Neural progenitor cell (in vitro differentiated cells): ENCODE data around the gene ADARB2. TPM values are rescaled to one million over a fixed set of nuclear protein-coding genes. Genes with fewer than 3 reads are reported as not detected.

ENCODE experiments used
- DNase-seq: peaks from one replicate; pipeline ENCODE4 v3.0.0-alpha.2; 2016; ENCODE audit warnings: low spot score
- H2AFZ ChIP-seq: fragments of 200-600 bp; sonication (generic); replicated peaks from 2 replicates; pipeline ENCODE4 v1.6.1; 2016; ENCODE audit warnings: antibody characterized with exemption
- H3F3A ChIP-seq: fragments of 200-600 bp; sonication (generic); 2 replicates; pipeline ENCODE4 v1.6.1; 2016; ENCODE audit warnings: antibody characterized with exemption, low read depth
- H3K27ac ChIP-seq: fragments of 200-600 bp; sonication (generic); 2 replicates; pipeline ENCODE4 v1.5.1; 2016; ENCODE audit warnings: mild to moderate bottlenecking
- H3K27me3 ChIP-seq: fragments of 200-600 bp; sonication (generic); 2 replicates; pipeline ENCODE4 v1.6.1; 2016; ENCODE audit warnings: mild to moderate bottlenecking, moderate library complexity
- H3K36me3 ChIP-seq: fragments of 200-600 bp; sonication (generic); 2 replicates; pipeline ENCODE4 v1.5.1; 2016
- H3K4me1 ChIP-seq: fragments of 200-600 bp; sonication (generic); 2 replicates; pipeline ENCODE4 v1.6.1; 2016; ENCODE audit warnings: mixed run types
- H3K4me2 ChIP-seq: fragments of 200-600 bp; sonication (generic); 2 replicates; pipeline ENCODE4 v1.6.1; 2016
- H3K4me3 ChIP-seq: fragments of 200-600 bp; sonication (generic); 2 replicates; pipeline ENCODE4 v1.5.1; 2016
- H3K79me2 ChIP-seq: fragments of 200-600 bp; sonication (generic); 2 replicates; pipeline ENCODE4 v1.6.1; 2016; ENCODE audit warnings: low read depth
- H3K9ac ChIP-seq: fragments of 200-600 bp; sonication (generic); 2 replicates; pipeline ENCODE4 v1.6.1; 2016
- H3K9me3 ChIP-seq: fragments of 200-600 bp; sonication (generic); 2 replicates; pipeline ENCODE4 v1.5.1; 2016; ENCODE audit warnings: low read depth
- H4K20me1 ChIP-seq: fragments of 200-600 bp; sonication (generic); 2 replicates; pipeline ENCODE4 v1.6.1; 2016; ENCODE audit warnings: low read depth
- H3K27ac Mint-ChIP-seq: 3 replicates; pipeline ENCODE4 v1.8.0; 2021; ENCODE audit warnings: mixed read lengths
- H3K27me3 Mint-ChIP-seq: 2 replicates; pipeline ENCODE4 v1.8.0; 2022; ENCODE audit warnings: low read depth, mild to moderate bottlenecking, inconsistent platforms, moderate library complexity, mixed read lengths; ENCODE audit not compliant: insufficient read depth
- H3K36me3 Mint-ChIP-seq: 3 replicates; pipeline ENCODE4 v1.8.0; 2021; ENCODE audit warnings: mixed read lengths
- H3K4me1 Mint-ChIP-seq: 3 replicates; pipeline ENCODE4 v1.8.0; 2021; ENCODE audit warnings: mixed read lengths
- H3K4me3 Mint-ChIP-seq: 3 replicates; pipeline ENCODE4 v1.8.0; 2021; ENCODE audit warnings: mild to moderate bottlenecking, moderate library complexity, mixed read lengths
- H3K9me3 Mint-ChIP-seq: 3 replicates; pipeline ENCODE4 v1.8.0; 2020; ENCODE audit warnings: mixed read lengths
- EZH2 ChIP-seq: fragments of 200-600 bp; sonication (generic); IDR thresholded peaks from 2 replicates; pipeline ENCODE4 v1.6.1; 2017; ENCODE audit warnings: antibody characterized with exemption, mild to moderate bottlenecking, moderate library complexity
- EZH2phosphoT487 ChIP-seq: fragments of 200-600 bp; sonication (generic); IDR thresholded peaks from 2 replicates; pipeline ENCODE4 v1.6.1; 2017; ENCODE audit warnings: antibody characterized with exemption
- total RNA-seq: library from RNA; depleted of rRNA; stranded (reverse); fragments of >200 nt; gene quantifications from 2 replicates; pipeline ENCODE4 v1.2.3, GENCODE V29; 2015; ENCODE audit warnings: low replicate concordance
- TF ChIP-seq, protein P1 (sequence below): fragments of 200-600 bp; sonication (generic); IDR thresholded peaks from 2 replicates; pipeline ENCODE4 v1.5.1; 2017; ENCODE audit warnings: antibody characterized with exemption, mild to moderate bottlenecking

The ADARB2 gene
- total RNA-seq, 1 donor from 2014 or later, result not detected

DNA sequence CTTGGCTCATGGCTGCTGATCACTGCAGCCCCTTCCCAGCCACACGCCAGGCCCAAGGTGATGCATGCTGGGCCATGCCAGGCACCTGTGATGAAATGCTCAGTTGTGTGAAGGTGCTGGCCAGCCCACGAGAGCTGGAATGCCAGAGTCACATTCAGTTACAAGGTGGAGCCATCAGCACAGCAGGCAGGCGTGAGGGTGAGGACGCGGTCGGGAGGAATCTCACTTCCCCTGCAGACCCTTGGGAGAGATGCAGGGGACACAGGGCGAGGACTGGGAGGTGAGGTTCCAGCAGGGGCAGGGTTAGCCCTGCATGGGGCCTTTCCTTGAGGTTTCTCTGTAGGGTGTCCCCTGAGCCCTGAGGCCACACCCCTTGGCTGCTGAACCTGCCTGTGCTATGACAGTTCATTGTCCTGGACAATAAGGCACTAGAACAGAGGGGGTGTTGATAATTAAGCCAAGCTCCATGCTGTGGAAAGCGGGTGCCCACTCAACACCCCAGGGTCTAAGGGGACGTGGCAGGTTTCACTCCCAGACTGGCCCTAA, 82.4 kb downstream of the ADARB2 start:
- no peaks in the 10 kb centered on the region for H3K79me2 ChIP-seq
- TF ChIP-seq EZH2, result no peak
- TF ChIP-seq, protein P1, sequence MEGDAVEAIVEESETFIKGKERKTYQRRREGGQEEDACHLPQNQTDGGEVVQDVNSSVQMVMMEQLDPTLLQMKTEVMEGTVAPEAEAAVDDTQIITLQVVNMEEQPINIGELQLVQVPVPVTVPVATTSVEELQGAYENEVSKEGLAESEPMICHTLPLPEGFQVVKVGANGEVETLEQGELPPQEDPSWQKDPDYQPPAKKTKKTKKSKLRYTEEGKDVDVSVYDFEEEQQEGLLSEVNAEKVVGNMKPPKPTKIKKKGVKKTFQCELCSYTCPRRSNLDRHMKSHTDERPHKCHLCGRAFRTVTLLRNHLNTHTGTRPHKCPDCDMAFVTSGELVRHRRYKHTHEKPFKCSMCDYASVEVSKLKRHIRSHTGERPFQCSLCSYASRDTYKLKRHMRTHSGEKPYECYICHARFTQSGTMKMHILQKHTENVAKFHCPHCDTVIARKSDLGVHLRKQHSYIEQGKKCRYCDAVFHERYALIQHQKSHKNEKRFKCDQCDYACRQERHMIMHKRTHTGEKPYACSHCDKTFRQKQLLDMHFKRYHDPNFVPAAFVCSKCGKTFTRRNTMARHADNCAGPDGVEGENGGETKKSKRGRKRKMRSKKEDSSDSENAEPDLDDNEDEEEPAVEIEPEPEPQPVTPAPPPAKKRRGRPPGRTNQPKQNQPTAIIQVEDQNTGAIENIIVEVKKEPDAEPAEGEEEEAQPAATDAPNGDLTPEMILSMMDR, result no peak
- TF ChIP-seq EZH2phosphoT487, result no peak
- no peaks in the 10 kb centered on the region for H3K9me3 Mint-ChIP-seq
- H3K4me1 Mint-ChIP-seq, result peaks cover 14% of the 10 kb centered on the region
- H4K20me1 ChIP-seq, result no peaks in the 10 kb centered on the region
- H3K4me3 ChIP-seq, result no peak overlapping the region
- DNase-seq, result peak; percentile 18
- H2AFZ ChIP-seq, result no peak overlapping the region
- no peak overlapping the region for H3K4me3 Mint-ChIP-seq
- H3K27ac ChIP-seq, result no peak overlapping the region
- no peaks in the 10 kb centered on the region for H3K9me3 ChIP-seq
- H3K36me3 ChIP-seq, result no peaks in the 10 kb centered on the region
- no peak overlapping the region for H3K4me2 ChIP-seq
- H3K9ac ChIP-seq, result no peak overlapping the region
- no peak overlapping the region for H3K27ac Mint-ChIP-seq
- peaks cover 22% of the 10 kb centered on the region for H3K4me1 ChIP-seq
- H3F3A ChIP-seq, result no peaks in the 10 kb centered on the region
- H3K27me3 Mint-ChIP-seq, result peaks cover 1% of the 10 kb centered on the region
- no peaks in the 10 kb centered on the region for H3K36me3 Mint-ChIP-seq
- H3K27me3 ChIP-seq, result no peaks in the 10 kb centered on the region

DNA sequence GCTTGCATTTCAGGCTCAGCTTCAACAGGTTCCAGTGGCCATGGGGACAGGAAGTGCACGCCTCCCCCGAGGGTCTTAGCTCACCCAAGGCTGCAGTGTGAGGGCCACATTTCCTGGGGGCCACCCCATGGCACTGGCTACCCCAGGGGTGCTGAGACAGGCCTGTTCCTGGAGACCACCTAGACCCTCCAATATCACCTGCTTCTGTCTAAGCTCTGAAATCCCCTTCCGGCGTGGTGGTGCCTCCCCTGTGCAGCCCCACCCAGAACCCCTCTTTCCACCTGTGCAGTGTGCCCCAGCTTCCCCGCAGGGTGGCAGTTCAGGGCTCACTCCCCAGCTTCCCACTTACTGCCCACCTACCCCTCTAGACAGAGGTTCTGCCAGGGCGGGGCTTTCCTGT, 83.1 kb downstream of the ADARB2 start:
- H3K4me1 Mint-ChIP-seq, result peaks cover 14% of the 10 kb centered on the region
- no peak for DNase-seq

DNA sequence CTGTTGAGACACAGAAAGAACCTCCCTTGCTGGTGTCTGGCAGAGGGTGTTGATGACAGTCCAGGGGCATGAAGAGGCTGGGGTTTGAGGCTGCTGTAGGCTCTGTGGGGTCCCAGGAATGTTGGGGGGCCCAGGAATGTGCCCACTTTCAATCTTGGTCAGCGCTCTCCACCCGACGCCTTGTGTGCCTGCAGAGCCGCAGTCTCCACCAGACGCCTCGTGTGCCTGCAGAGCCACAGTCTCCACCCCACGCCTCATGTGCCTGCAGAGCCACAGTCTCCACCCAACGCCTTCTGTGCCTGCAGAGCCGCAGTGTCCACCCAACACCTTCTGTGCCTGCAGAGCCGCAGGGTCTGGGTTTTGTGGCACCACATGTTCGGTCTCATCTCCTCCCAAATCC, 84.0 kb downstream of the ADARB2 start:
- no peak overlapping the region for H3K4me3 ChIP-seq
- H3K27ac ChIP-seq, result no peak overlapping the region
- Mint-ChIP-seq H3K36me3 (no peaks in the 10 kb centered on the region), H3K4me1 (peaks cover 10% of the 10 kb centered on the region), H3K27me3 (peaks cover 4% of the 10 kb centered on the region), H3K9me3 (no peaks in the 10 kb centered on the region), H3K4me3 (no peak overlapping the region), H3K27ac (no peak overlapping the region)
- H3K4me2 ChIP-seq, result no peak overlapping the region
- H3F3A ChIP-seq, result no peaks in the 10 kb centered on the region
- no peak for DNase-seq
- no peaks in the 10 kb centered on the region for H3K36me3 ChIP-seq
- H3K79me2 ChIP-seq, result no peaks in the 10 kb centered on the region
- H4K20me1 ChIP-seq, result no peaks in the 10 kb centered on the region
- TF ChIP-seq, protein P1, result no peak
- no peak for TF ChIP-seq EZH2
- no peak for TF ChIP-seq EZH2phosphoT487
- no peaks in the 10 kb centered on the region for H3K9me3 ChIP-seq
- peaks cover 11% of the 10 kb centered on the region for H3K4me1 ChIP-seq
- H3K27me3 ChIP-seq, result no peaks in the 10 kb centered on the region
- no peak overlapping the region for H2AFZ ChIP-seq
- no peak overlapping the region for H3K9ac ChIP-seq

More for the DNA sequence above, 83.1 kb downstream of the ADARB2 start:
- Histone ChIP-seq H3F3A (no peaks in the 10 kb centered on the region), H3K27me3 (no peaks in the 10 kb centered on the region), H3K4me2 (no peak overlapping the region), H3K79me2 (no peaks in the 10 kb centered on the region), H3K36me3 (no peaks in the 10 kb centered on the region), H4K20me1 (no peaks in the 10 kb centered on the region), H3K9ac (no peak overlapping the region), H3K4me3 (no peak overlapping the region), H2AFZ (no peak overlapping the region), H3K27ac (no peak overlapping the region), H3K4me1 (peaks cover 20% of the 10 kb centered on the region), H3K9me3 (no peaks in the 10 kb centered on the region)
- Mint-ChIP-seq H3K27ac (no peak overlapping the region), H3K27me3 (peaks cover 4% of the 10 kb centered on the region), H3K36me3 (no peaks in the 10 kb centered on the region), H3K9me3 (no peaks in the 10 kb centered on the region), H3K4me3 (no peak overlapping the region)
- TF ChIP-seq EZH2, result no peak
- TF ChIP-seq, protein P1, result no peak
- TF ChIP-seq EZH2phosphoT487, result no peak
